CD14-positive monocyte (primary cell): ENCODE results near the gene SETD3. TPM values are rescaled to one million over a fixed set of nuclear protein-coding genes. Genes with fewer than 3 reads are reported as not detected.

Experiments
- DNase-seq, 3 donors: peaks; one replicate each; pipeline ENCODE4 v3.0.0-alpha.2; 2011 to 2022
- H2AFZ ChIP-seq: 2 replicates; pipeline ENCODE4 v1.6.0; 2012; ENCODE audit warnings: mild to moderate bottlenecking, low read depth, low read length, inconsistent platforms; ENCODE audit not compliant: insufficient read depth, poor library complexity, severe bottlenecking
- H3K27ac ChIP-seq, 2 donors: 1 replicate in 1 of 2; 2 replicates in 1 of 2; pipeline ENCODE4 v1.5.1; 2012 to 2013; ENCODE audit warnings: low read length in 2 of 2, control low read depth in 1 of 2, inconsistent platforms in 1 of 2, low read depth in 1 of 2, mild to moderate bottlenecking in 1 of 2
- H3K27me3 ChIP-seq, 2 donors: one replicate each; pipeline versions ENCODE4 v1.6.0 to v1.6.1; 2011 to 2013; ENCODE audit warnings: low read length in 2 of 2; ENCODE audit not compliant: control insufficient read depth in 2 of 2, insufficient read depth in 2 of 2
- H3K36me3 ChIP-seq, 2 donors: replicated peaks in 1 of 2; 1 replicate in 1 of 2; 2 replicates in 1 of 2; pipeline versions ENCODE4 v1.5.1 to v1.6.1; 2012 to 2013; ENCODE audit warnings: low read length in 2 of 2, control low read depth in 1 of 2, inconsistent platforms in 1 of 2, mild to moderate bottlenecking in 1 of 2; ENCODE audit not compliant: insufficient read depth in 2 of 2, control insufficient read depth in 1 of 2
- H3K4me1 ChIP-seq, 2 donors: 1 replicate in 1 of 2; 2 replicates in 1 of 2; pipeline versions ENCODE4 v1.5.1 to v1.6.1; 2012 to 2013; ENCODE audit warnings: low read length in 2 of 2, control low read depth in 1 of 2, inconsistent platforms in 1 of 2, mild to moderate bottlenecking in 1 of 2, moderate library complexity in 1 of 2; ENCODE audit not compliant: insufficient read depth in 2 of 2, control insufficient read depth in 1 of 2
- H3K4me2 ChIP-seq: replicated peaks from 2 replicates; pipeline ENCODE3; 2012; ENCODE audit warnings: low read length, moderate library complexity, mild to moderate bottlenecking; ENCODE audit not compliant: poor library complexity, severe bottlenecking; ENCODE audit errors: extremely low read depth
- H3K4me3 ChIP-seq, 3 experiments: fragments of 200-600 bp in 1 of 3; sonication (generic) in 1 of 3; replicated peaks in 1 of 3; 1 replicate in 2 of 3; 2 replicates in 1 of 3; pipeline ENCODE4 v1.5.1; 2011 to 2013; ENCODE audit warnings: low read length in 3 of 3, mild to moderate bottlenecking in 3 of 3, control low read depth in 2 of 3, low read depth in 2 of 3, inconsistent platforms in 1 of 3, moderate library complexity in 1 of 3
- H3K79me2 ChIP-seq: 2 replicates; pipeline ENCODE4 v1.6.0; 2012; ENCODE audit warnings: mild to moderate bottlenecking, control low read depth, inconsistent platforms, low read length, moderate library complexity; ENCODE audit not compliant: insufficient read depth
- H3K9ac ChIP-seq: 2 replicates; pipeline ENCODE4 v1.6.0; 2017; ENCODE audit warnings: low read length, mild to moderate bottlenecking; ENCODE audit not compliant: insufficient read depth, poor library complexity, severe bottlenecking
- H3K9me3 ChIP-seq, 2 donors: replicated peaks in 1 of 2; 1 replicate in 1 of 2; 2 replicates in 1 of 2; pipeline versions ENCODE4 v1.5.1 to v1.6.1; 2012 to 2013; ENCODE audit warnings: low read length in 2 of 2, control low read depth in 1 of 2; ENCODE audit not compliant: control insufficient read depth in 1 of 2, insufficient read depth in 1 of 2
- H4K20me1 ChIP-seq: 2 replicates; pipeline ENCODE4 v1.6.0; 2012; ENCODE audit warnings: mild to moderate bottlenecking, low read length, control low read depth, moderate library complexity; ENCODE audit not compliant: insufficient read depth
- H3K27ac Mint-ChIP-seq, 7 donors: one replicate each; pipeline ENCODE4 v1.8.0; 2020; ENCODE audit warnings: mild to moderate bottlenecking in 7 of 7, mixed read lengths in 7 of 7, moderate library complexity in 6 of 7, inconsistent platforms in 2 of 7
- H3K27me3 Mint-ChIP-seq, 3 donors: one replicate each; pipeline ENCODE4 v1.8.0; 2021 to 2022; ENCODE audit warnings: low read depth in 3 of 3, mild to moderate bottlenecking in 3 of 3, mixed read lengths in 3 of 3, moderate library complexity in 3 of 3, inconsistent platforms in 1 of 3
- H3K36me3 Mint-ChIP-seq, 2 donors: one replicate each; pipeline ENCODE4 v1.8.0; 2020; ENCODE audit warnings: mixed read lengths in 2 of 2, inconsistent platforms in 1 of 2, mild to moderate bottlenecking in 1 of 2
- H3K4me1 Mint-ChIP-seq: one replicate; pipeline ENCODE4 v1.8.0; 2020; ENCODE audit warnings: mild to moderate bottlenecking, mixed read lengths
- H3K4me3 Mint-ChIP-seq, 2 donors: one replicate each; pipeline ENCODE4 v1.8.0; 2020; ENCODE audit warnings: mild to moderate bottlenecking in 2 of 2, mixed read lengths in 2 of 2, moderate library complexity in 1 of 2
- H3K9me3 Mint-ChIP-seq, 7 donors: one replicate each; pipeline ENCODE4 v1.8.0; 2020 to 2022; ENCODE audit warnings: mixed read lengths in 7 of 7, mild to moderate bottlenecking in 6 of 7, moderate library complexity in 6 of 7, inconsistent platforms in 2 of 7
- CTCF ChIP-seq: fragments of 200-600 bp; IDR thresholded peaks from one replicate; pipeline ENCODE4 v1.8.0; 2022; ENCODE audit warnings: antibody characterized with exemption, mild to moderate bottlenecking
- WGBS: methylation state at CpG from one replicate; pipeline ENCODE4 v1.1.5; 2013; ENCODE audit warnings: missing lambda C conversion rate; ENCODE audit not compliant: insufficient coverage; 5-methylcytosine and 5-hydroxymethylcytosine counted together
- intact Hi-C, 2 donors: fragments of 100-400 bp; cut with micrococcal nuclease; formaldehyde crosslinking; loops; one replicate each; pipeline versions ENCODE4 v1.15.0 to v1.15.1; 2023
- polyA plus RNA-seq, 3 donors: library from polyadenylated mRNA; depleted of rRNA in 1 of 3; unstranded in 2 of 3; stranded (reverse) in 1 of 3; fragments of 300-500 nt in 2 of 3; fragments of >200 nt in 1 of 3; fragmentation: Illumina TruSeq in 2 of 3; gene quantifications; 1 replicate in 2 of 3; 2 replicates in 1 of 3; pipeline ENCODE4 v1.2.3, GENCODE V29; 2012 to 2021

The SETD3 gene
- polyA plus RNA-seq, 3 donors = 22.9 to 39.5 (median 38.7) TPM

GRCh38 chr14:99503848-99504453, 23.3 kb upstream of the SETD3 start:
- Mint-ChIP-seq H3K27ac (no peak overlapping the region), H3K4me3 (no peak overlapping the region), H3K27me3 (peaks cover 0 to 1% (median 0%) of the 10 kb centered on the region in 3 donors), H3K4me1 (no peaks in the 10 kb centered on the region), H3K9me3 (no peaks in the 10 kb centered on the region), H3K36me3 (peaks cover 95 to 97% of the 10 kb centered on the region in 2 donors)
- no peak overlapping the region for H3K9ac ChIP-seq
- no peaks in the 10 kb centered on the region for H3K9me3 ChIP-seq
- intact Hi-C loops = no loop called here
- H3K79me2 ChIP-seq = no peaks in the 10 kb centered on the region
- H3K4me2 ChIP-seq = no peak overlapping the region
- no peak overlapping the region for H2AFZ ChIP-seq
- H3K4me1 ChIP-seq = no peaks in the 10 kb centered on the region
- no peaks in the 10 kb centered on the region for H3K27me3 ChIP-seq
- DNase-seq = no peak
- WGBS = 100% methylated on average over 3 of the region's 4 CpGs
- TF ChIP-seq CTCF = no peak
- no peak overlapping the region for H3K4me3 ChIP-seq
- H3K27ac ChIP-seq = no peak overlapping the region
- peaks cover 14% of the 10 kb centered on the region for H4K20me1 ChIP-seq
- H3K36me3 ChIP-seq = peaks cover 99 to 100% of the 10 kb centered on the region in 2 donors

GRCh38 chr14:99502989-99503421, 22.3 kb upstream of the SETD3 start:
- Mint-ChIP-seq H3K27ac (peak overlapping the region in 1 of 7 donors; percentile 24), H3K27me3 (no peaks in the 10 kb centered on the region), H3K4me1 (no peaks in the 10 kb centered on the region), H3K9me3 (no peaks in the 10 kb centered on the region), H3K4me3 (no peak overlapping the region), H3K36me3 (peaks cover 93 to 97% of the 10 kb centered on the region in 2 donors)
- H4K20me1 ChIP-seq = peaks cover 22% of the 10 kb centered on the region
- peaks cover 3% of the 10 kb centered on the region for H3K79me2 ChIP-seq
- no peak overlapping the region for H3K4me3 ChIP-seq
- H3K9me3 ChIP-seq = no peaks in the 10 kb centered on the region
- peaks cover 99 to 100% of the 10 kb centered on the region in 2 donors for H3K36me3 ChIP-seq
- H3K27ac ChIP-seq = no peak overlapping the region
- WGBS = 98% methylated on average over 13 of the region's 14 CpGs
- H3K4me2 ChIP-seq = no peak overlapping the region
- no peak overlapping the region for H2AFZ ChIP-seq
- H3K9ac ChIP-seq = no peak overlapping the region
- DNase-seq = no peak
- H3K27me3 ChIP-seq = no peaks in the 10 kb centered on the region
- no peaks in the 10 kb centered on the region for H3K4me1 ChIP-seq
- intact Hi-C loops = no loop called here
- TF ChIP-seq CTCF = no peak
